Measurements from ENCODE around the gene ARMC9.

DNA sequence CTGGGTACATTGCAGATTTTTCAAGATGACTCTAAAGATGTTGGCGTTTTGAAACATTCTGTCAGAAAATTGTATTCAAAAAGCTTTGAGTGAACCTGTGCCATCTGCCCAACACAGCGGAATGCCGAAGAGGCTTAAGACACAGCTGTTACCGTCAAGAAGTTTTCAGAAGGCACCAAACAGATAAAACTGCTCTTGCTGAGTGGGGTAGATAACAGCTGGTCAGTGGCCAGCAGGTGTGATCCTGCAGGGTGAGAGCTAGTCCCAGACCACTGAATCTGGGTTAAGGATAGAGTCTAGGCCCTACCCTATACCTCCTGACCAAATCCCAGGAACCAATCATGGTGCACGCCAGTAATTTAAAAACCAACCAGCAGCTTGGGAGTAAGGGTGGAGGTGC lies 136.6 kb downstream of the ARMC9 start:
- no peak for TF ChIP-seq EZH2 (IDR thresholded peaks at IDR 0.05)
- TF ChIP-seq, protein P1, sequence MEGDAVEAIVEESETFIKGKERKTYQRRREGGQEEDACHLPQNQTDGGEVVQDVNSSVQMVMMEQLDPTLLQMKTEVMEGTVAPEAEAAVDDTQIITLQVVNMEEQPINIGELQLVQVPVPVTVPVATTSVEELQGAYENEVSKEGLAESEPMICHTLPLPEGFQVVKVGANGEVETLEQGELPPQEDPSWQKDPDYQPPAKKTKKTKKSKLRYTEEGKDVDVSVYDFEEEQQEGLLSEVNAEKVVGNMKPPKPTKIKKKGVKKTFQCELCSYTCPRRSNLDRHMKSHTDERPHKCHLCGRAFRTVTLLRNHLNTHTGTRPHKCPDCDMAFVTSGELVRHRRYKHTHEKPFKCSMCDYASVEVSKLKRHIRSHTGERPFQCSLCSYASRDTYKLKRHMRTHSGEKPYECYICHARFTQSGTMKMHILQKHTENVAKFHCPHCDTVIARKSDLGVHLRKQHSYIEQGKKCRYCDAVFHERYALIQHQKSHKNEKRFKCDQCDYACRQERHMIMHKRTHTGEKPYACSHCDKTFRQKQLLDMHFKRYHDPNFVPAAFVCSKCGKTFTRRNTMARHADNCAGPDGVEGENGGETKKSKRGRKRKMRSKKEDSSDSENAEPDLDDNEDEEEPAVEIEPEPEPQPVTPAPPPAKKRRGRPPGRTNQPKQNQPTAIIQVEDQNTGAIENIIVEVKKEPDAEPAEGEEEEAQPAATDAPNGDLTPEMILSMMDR (IDR thresholded peaks at IDR 0.05 in 2 of 3, conservative IDR thresholded peaks at IDR 0.05 in 1 of 3; ENCODE audit: borderline replicate concordance in 1 of 3, insufficient read depth in 1 of 3, low read depth in 2 of 3, low read length in 2 of 3): no peak
